Testis (tissue), 2 donors: Measurements from ENCODE around the gene ARFGAP1.

Experiments used
- CTCF ChIP-seq, 3 experiments: fragments of 450-650 bp in 2 of 3; fragments of 200-600 bp in 1 of 3; sonication (generic) in 1 of 3; IDR thresholded peaks; one replicate each; pipeline ENCODE4 v1.5.1; 2016 to 2019; ENCODE audit warnings: antibody characterized with exemption in 3 of 3, mild to moderate bottlenecking in 2 of 3, moderate library complexity in 1 of 3
- POLR2A ChIP-seq: fragments of 450-650 bp; IDR thresholded peaks from one replicate; pipeline ENCODE4 v1.6.1; 2017; ENCODE audit warnings: antibody characterized with exemption, mild to moderate bottlenecking, moderate library complexity

GRCh38 chr20:63270606-63271325 lies 1.8 kb upstream of the ARFGAP1 start:
- TF ChIP-seq POLR2A: no peak
- no peak for TF ChIP-seq CTCF (IDR thresholded peaks at IDR 0.05)
